Measurements from ENCODE around the gene EIPR1. TPM values are rescaled to one million over a fixed set of nuclear protein-coding genes. Genes with fewer than 3 reads are reported as not detected.

Gene EIPR1
- polyA plus RNA-seq, 1 donor (not counting 4 experiments of a cell fraction or from before 2014, with no cell fraction given) = 44.3 TPM

GRCh38 chr2:3141696-3142095 lies 235.9 kb downstream of the EIPR1 start:
- no peaks in the 10 kb centered on the region for H3K9me1 ChIP-seq (ENCODE audit: control insufficient read depth, extremely low read depth, insufficient read depth, low read length)
- H3K27me3 ChIP-seq (ENCODE audit: control insufficient read depth, extremely low read depth, insufficient read depth, low read length) = no peaks in the 10 kb centered on the region
- dilution Hi-C loops (cut with MboI; ENCODE audit: extremely low pct_ligation_motif_present, low sequenced_read_pairs) = no loop called here
- H3K36me3 ChIP-seq (ENCODE audit: control insufficient read depth in 2 of 2, extremely low read depth in 1 of 2, insufficient read depth in 2 of 2, low read length in 2 of 2) = no peaks in the 10 kb centered on the region
- DNase-seq (ENCODE audit: low read depth, low spot score) (no peak), FAIRE-seq (no peak)
- H3K4me1 ChIP-seq (ENCODE audit: control insufficient read depth, extremely low read depth, insufficient read depth, low read length) = no peaks in the 10 kb centered on the region
- peaks cover 6% of the 10 kb centered on the region for H3K9me3 ChIP-seq (ENCODE audit: control insufficient read depth, low read depth, low read length)
- H3K4me3 ChIP-seq (ENCODE audit: control insufficient read depth in 2 of 3, extremely low read depth in 1 of 3, insufficient read depth in 2 of 3, low read depth in 1 of 3, low read length in 3 of 3) = no peak overlapping the region
- no peak overlapping the region for H3K27ac ChIP-seq (ENCODE audit: control insufficient read depth, insufficient read depth, low read length)
- H3K79me2 ChIP-seq (ENCODE audit: control insufficient read depth, insufficient read depth, low read length) = no peaks in the 10 kb centered on the region
- no peak overlapping the region for H2AFZ ChIP-seq (ENCODE audit: control insufficient read depth, low read length)
- TF ChIP-seq EZH2 (IDR thresholded peaks at IDR 0.05; ENCODE audit: low read length) (no peak), CTCF (optimal IDR thresholded peaks at IDR 0.05 in 1 of 3, IDR thresholded peaks at IDR 0.05 in 1 of 3, conservative IDR thresholded peaks at IDR 0.05 in 1 of 3; ENCODE audit: extremely low read depth in 1 of 3, insufficient read depth in 2 of 3, low read length in 3 of 3) (no peak)
- H3K9ac ChIP-seq (ENCODE audit: control insufficient read depth, extremely low read depth, insufficient read depth, low read length) = no peak overlapping the region
- no peak overlapping the region for H3K4me2 ChIP-seq (ENCODE audit: control insufficient read depth, extremely low read depth, insufficient read depth, low read depth, low read length)
- H4K20me1 ChIP-seq (ENCODE audit: control insufficient read depth, extremely low read depth, insufficient read depth, low read length) = no peaks in the 10 kb centered on the region

- Histone ChIP-seq H3K9ac (ENCODE audit: control insufficient read depth, extremely low read depth, insufficient read depth, low read length) (no peak overlapping the region), H2AFZ (ENCODE audit: control insufficient read depth, low read length) (no peak overlapping the region), H3K9me1 (ENCODE audit: control insufficient read depth, extremely low read depth, insufficient read depth, low read length) (no peaks in the 10 kb centered on the region), H3K9me3 (ENCODE audit: control insufficient read depth, low read depth, low read length) (peaks cover 6% of the 10 kb centered on the region), H4K20me1 (ENCODE audit: control insufficient read depth, extremely low read depth, insufficient read depth, low read length) (no peaks in the 10 kb centered on the region), H3K4me1 (ENCODE audit: control insufficient read depth, extremely low read depth, insufficient read depth, low read length) (no peaks in the 10 kb centered on the region), H3K79me2 (ENCODE audit: control insufficient read depth, insufficient read depth, low read length) (no peaks in the 10 kb centered on the region), H3K27me3 (ENCODE audit: control insufficient read depth, extremely low read depth, insufficient read depth, low read length) (no peaks in the 10 kb centered on the region), H3K4me2 (ENCODE audit: control insufficient read depth, extremely low read depth, insufficient read depth, low read depth, low read length) (no peak overlapping the region), H3K27ac (ENCODE audit: control insufficient read depth, insufficient read depth, low read length) (no peak overlapping the region), H3K36me3 (ENCODE audit: control insufficient read depth in 2 of 2, extremely low read depth in 1 of 2, insufficient read depth in 2 of 2, low read length in 2 of 2) (no peaks in the 10 kb centered on the region), H3K4me3 (ENCODE audit: control insufficient read depth in 2 of 3, extremely low read depth in 1 of 3, insufficient read depth in 2 of 3, low read depth in 1 of 3, low read length in 3 of 3) (no peak overlapping the region)
- FAIRE-seq (no peak), DNase-seq (ENCODE audit: low read depth, low spot score) (no peak)
- dilution Hi-C loops (cut with MboI; ENCODE audit: extremely low pct_ligation_motif_present, low sequenced_read_pairs) = no loop called here
- no peak for TF ChIP-seq EZH2 (IDR thresholded peaks at IDR 0.05; ENCODE audit: low read length)
- no peak for TF ChIP-seq CTCF (optimal IDR thresholded peaks at IDR 0.05 in 1 of 3, IDR thresholded peaks at IDR 0.05 in 1 of 3, conservative IDR thresholded peaks at IDR 0.05 in 1 of 3; ENCODE audit: extremely low read depth in 1 of 3, insufficient read depth in 2 of 3, low read length in 3 of 3)
Observed at GRCh38 chr2:3139906-3140305, 237.7 kb downstream of the EIPR1 start.

Other genes starting within 250 kb of the EIPR1 start
- gene TRAPPC12, start 1.9 kb upstream of the EIPR1 start, polyA plus RNA-seq = 41.4 to 53.6 TPM (median 44.2 TPM) in 3 replicates
- 29.0 to 47.4 TPM (median 38.5 TPM) in 3 replicates for gene ADI1, start 141.7 kb upstream of the EIPR1 start, polyA plus RNA-seq
- 11.2 to 17.3 TPM (median 15.3 TPM) in 3 replicates for gene RNASEH1, start 180.5 kb upstream of the EIPR1 start, polyA plus RNA-seq
- gene RPS7, start 197.4 kb upstream of the EIPR1 start, polyA plus RNA-seq = 1,344 to 1,663 TPM (median 1,410 TPM) in 3 replicates
- gene COLEC11, start 217.3 kb upstream of the EIPR1 start, polyA plus RNA-seq = not detected in 3 replicates